ENCODE results near the gene TBC1D5. TPM values are rescaled to one million over a fixed set of nuclear protein-coding genes. Genes with fewer than 3 reads are reported as not detected.
"Not testable (repeated sequence)": the region's sequence is repeated elsewhere in the genome, so short reads cannot be mapped to it uniquely, and the experiment has no call there.

TBC1D5 gene
- total and polyA plus RNA-seq, 2 of the 8 experiments (the other 6 are each of a cell fraction or from before 2014, with no cell fraction given), result 11.0 to 22.9 TPM

DNA sequence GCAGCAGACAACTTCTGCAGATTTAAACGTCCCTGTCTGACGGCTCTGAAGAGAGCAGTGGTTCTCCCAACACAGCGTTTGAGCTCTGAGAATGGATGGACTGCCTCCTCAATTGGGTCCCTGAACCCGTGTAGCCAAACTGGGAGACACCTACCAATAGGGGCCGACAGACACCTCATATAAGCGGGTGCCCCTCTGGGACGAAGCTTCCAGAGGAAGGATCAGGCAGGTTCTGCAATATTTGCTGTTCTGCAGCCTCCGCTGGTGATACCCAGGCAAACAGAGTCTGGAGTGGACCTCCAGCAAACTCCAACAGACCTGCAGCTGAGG, 48.8 kb downstream of the TBC1D5 start:
- H2BK5ac ChIP-seq (ENCODE audit: low read depth, low read length); H3K18ac ChIP-seq (ENCODE audit: extremely low read depth, low read length); H3K27me3 ChIP-seq (replicated peaks in 1 of 4; ENCODE audit: control insufficient read depth in 3 of 4, extremely low read depth in 1 of 4, insufficient read depth in 3 of 4, low read length in 3 of 4); H3K79me1 ChIP-seq (ENCODE audit: low read depth, low read length); H2BK120ac ChIP-seq (replicated peaks; ENCODE audit: low read depth, low read length); DNase-seq (ENCODE audit: low read depth in 1 of 2, low spot score in 2 of 2); H3K4me1 ChIP-seq (replicated peaks in 1 of 4; ENCODE audit: control insufficient read depth in 3 of 4, insufficient read depth in 4 of 4, low read length in 3 of 4); FAIRE-seq; H3K23ac ChIP-seq (ENCODE audit: insufficient read length); H2BK12ac ChIP-seq (ENCODE audit: low read depth, low read length); H3K56ac ChIP-seq (replicated peaks; ENCODE audit: insufficient read length, low read depth, low read length); H2BK15ac ChIP-seq (ENCODE audit: low read length); H3K36me3 ChIP-seq (ENCODE audit: control insufficient read depth in 2 of 4, insufficient read depth in 4 of 4, low read length in 3 of 4); H2AFZ ChIP-seq (ENCODE audit: low read length); H3K4me3 ChIP-seq (ENCODE audit: extremely low read depth in 1 of 4, insufficient read depth in 2 of 4, low read depth in 3 of 4, low read length in 4 of 4); H3K9ac ChIP-seq (replicated peaks in 1 of 4; ENCODE audit: extremely low read depth in 1 of 4, low read depth in 3 of 4, low read length in 3 of 4); H3K4me2 ChIP-seq (ENCODE audit: insufficient read depth in 1 of 2, low read depth in 2 of 2, low read length in 2 of 2); H3K9me3 ChIP-seq (ENCODE audit: insufficient read depth in 2 of 2, low read depth in 1 of 2, low read length in 1 of 2); H3K27ac ChIP-seq (ENCODE audit: low read depth, low read length); H4K8ac ChIP-seq (ENCODE audit: extremely low read depth, insufficient read depth, low read length); H3K4ac ChIP-seq (replicated peaks; ENCODE audit: insufficient read length, low read depth, low read length); POLR2A ChIA-PET (ENCODE audit: partially characterized antibody); H4K91ac ChIP-seq (replicated peaks; ENCODE audit: insufficient read length, low read length); H2AK5ac ChIP-seq (ENCODE audit: low read depth, low read length); H4K5ac ChIP-seq (ENCODE audit: insufficient read length, low read depth, low read length); H2BK20ac ChIP-seq (ENCODE audit: low read length); H3K14ac ChIP-seq (ENCODE audit: insufficient read length); H3K79me2 ChIP-seq (ENCODE audit: control insufficient read depth in 1 of 2, insufficient read depth in 2 of 2, low read length in 2 of 2); H3K23me2 ChIP-seq (ENCODE audit: low read depth, low read length); H4K20me1 ChIP-seq (replicated peaks in 1 of 2; ENCODE audit: control insufficient read depth in 1 of 2, insufficient read depth in 2 of 2, low read length in 2 of 2): not testable (repeated sequence)
- 89% methylated on average over 8 of the region's 8 CpGs; no CpG with 5 or more reads in 1 of the 2 experiments for WGBS, 2 experiments (ENCODE audit: extremely low coverage in 1 of 2, insufficient coverage in 1 of 2, insufficient read length in 1 of 2, insufficient replicate concordance in 2 of 2, low coverage in 1 of 2, low lambda C conversion rate in 2 of 2, missing lambda C conversion rate in 1 of 2)
- CTCF ChIA-PET (ENCODE audit: partially characterized antibody), result interaction anchor here (0.6 to 1.0 kb wide), 2 partner anchors 110 to 147 kb away, joined by 4 to 5 read pairs; no protein-coding TSS in a partner anchor
- TF ChIP-seq, protein P1, sequence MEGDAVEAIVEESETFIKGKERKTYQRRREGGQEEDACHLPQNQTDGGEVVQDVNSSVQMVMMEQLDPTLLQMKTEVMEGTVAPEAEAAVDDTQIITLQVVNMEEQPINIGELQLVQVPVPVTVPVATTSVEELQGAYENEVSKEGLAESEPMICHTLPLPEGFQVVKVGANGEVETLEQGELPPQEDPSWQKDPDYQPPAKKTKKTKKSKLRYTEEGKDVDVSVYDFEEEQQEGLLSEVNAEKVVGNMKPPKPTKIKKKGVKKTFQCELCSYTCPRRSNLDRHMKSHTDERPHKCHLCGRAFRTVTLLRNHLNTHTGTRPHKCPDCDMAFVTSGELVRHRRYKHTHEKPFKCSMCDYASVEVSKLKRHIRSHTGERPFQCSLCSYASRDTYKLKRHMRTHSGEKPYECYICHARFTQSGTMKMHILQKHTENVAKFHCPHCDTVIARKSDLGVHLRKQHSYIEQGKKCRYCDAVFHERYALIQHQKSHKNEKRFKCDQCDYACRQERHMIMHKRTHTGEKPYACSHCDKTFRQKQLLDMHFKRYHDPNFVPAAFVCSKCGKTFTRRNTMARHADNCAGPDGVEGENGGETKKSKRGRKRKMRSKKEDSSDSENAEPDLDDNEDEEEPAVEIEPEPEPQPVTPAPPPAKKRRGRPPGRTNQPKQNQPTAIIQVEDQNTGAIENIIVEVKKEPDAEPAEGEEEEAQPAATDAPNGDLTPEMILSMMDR (IDR thresholded peaks at IDR 0.05; ENCODE audit: control extremely low read depth in 1 of 3, insufficient read depth in 1 of 3, low read depth in 1 of 3, low read length in 3 of 3), result peak in 1 of 3 experiments; percentile 5; a peak in 1 of 4 replicates
